Measurements from ENCODE around the gene DOCK2.
A peak's percentile ranks its signal among the peaks of the same experiment; 100 is the strongest.
"Not testable (repeated sequence)": the region's sequence is repeated elsewhere in the genome, so short reads cannot be mapped to it uniquely, and the experiment has no call there.

DOCK2 gene

GRCh38 chr5:169641253-169641652, 4.2 kb downstream of the DOCK2 start:
- DNase-seq, result no peak

GRCh38 chr5:169646856-169647255, 9.8 kb downstream of the DOCK2 start:
- no peak for DNase-seq

- no peak for DNase-seq
Measured at GRCh38 chr5:169647566-169647965, 10.5 kb downstream of the DOCK2 start.

GRCh38 chr5:169648725-169649310, 11.7 kb downstream of the DOCK2 start:
- no peak for DNase-seq

GRCh38 chr5:169649486-169649885, 12.4 kb downstream of the DOCK2 start:
- DNase-seq, result no peak

- DNase-seq, result no peak
Measured at GRCh38 chr5:169650701-169651331, 13.7 kb downstream of the DOCK2 start.

GRCh38 chr5:169651526-169651925, 14.5 kb downstream of the DOCK2 start:
- no peak for DNase-seq

- peak; percentile 20 for DNase-seq
Measured at GRCh38 chr5:169652057-169652456, 15.0 kb downstream of the DOCK2 start.

- DNase-seq, result no peak
Measured at GRCh38 chr5:169653091-169653490, 16.0 kb downstream of the DOCK2 start.

- DNase-seq, result no peak
Measured at GRCh38 chr5:169655353-169655752, 18.3 kb downstream of the DOCK2 start.

GRCh38 chr5:169656125-169656901, 19.2 kb downstream of the DOCK2 start:
- DNase-seq, result no peak

GRCh38 chr5:169657127-169657526, 20.1 kb downstream of the DOCK2 start:
- DNase-seq, result no peak

GRCh38 chr5:169662451-169662850, 25.4 kb downstream of the DOCK2 start:
- not testable (repeated sequence) for DNase-seq

- no peak for DNase-seq
Measured at GRCh38 chr5:169663537-169663936, 26.5 kb downstream of the DOCK2 start.

- DNase-seq, result no peak
Measured at GRCh38 chr5:169666365-169666764, 29.3 kb downstream of the DOCK2 start.

GRCh38 chr5:169667896-169668674, 31.0 kb downstream of the DOCK2 start:
- no peak for DNase-seq

GRCh38 chr5:169668732-169669131, 31.7 kb downstream of the DOCK2 start:
- no peak for DNase-seq

GRCh38 chr5:169670769-169671525, 33.9 kb downstream of the DOCK2 start:
- no peak for DNase-seq

GRCh38 chr5:169682026-169682425, 45.0 kb downstream of the DOCK2 start:
- no peak for DNase-seq

- DNase-seq, result no peak
Measured at GRCh38 chr5:169686137-169686536, 49.1 kb downstream of the DOCK2 start.

- DNase-seq, result no peak
Measured at GRCh38 chr5:169688106-169688505, 51.0 kb downstream of the DOCK2 start.

GRCh38 chr5:169691471-169691870, 54.4 kb downstream of the DOCK2 start:
- no peak for DNase-seq
